Measurements from ENCODE around the gene IL1RN.

Gene IL1RN

GRCh38 chr2:113083296-113083695 lies 44.1 kb upstream of the IL1RN start:
- H3K4me3 ChIP-seq (ENCODE audit: control insufficient read depth, low read depth, low read length) = no peak overlapping the region
- DNase-seq (ENCODE audit: low read depth) = no peak
- TF ChIP-seq CTCF (conservative IDR thresholded peaks at IDR 0.05; ENCODE audit: control insufficient read depth, insufficient read depth, low read depth, low read length) = no peak

- peak; percentile 20 for DNase-seq (ENCODE audit: low read depth)
- TF ChIP-seq CTCF (conservative IDR thresholded peaks at IDR 0.05; ENCODE audit: control insufficient read depth, insufficient read depth, low read depth, low read length) = peak; percentile 47
- no peak overlapping the region for H3K4me3 ChIP-seq (ENCODE audit: control insufficient read depth, low read depth, low read length)
Observed at GRCh38 chr2:113084249-113085000, 43.0 kb upstream of the IL1RN start.

- DNase-seq (ENCODE audit: low read depth) = no peak
- H3K4me3 ChIP-seq (ENCODE audit: control insufficient read depth, low read depth, low read length) = no peak overlapping the region
- no peak for TF ChIP-seq CTCF (conservative IDR thresholded peaks at IDR 0.05; ENCODE audit: control insufficient read depth, insufficient read depth, low read depth, low read length)
Observed at GRCh38 chr2:113085542-113085941, 41.9 kb upstream of the IL1RN start.

GRCh38 chr2:113088213-113088992 lies 39.0 kb upstream of the IL1RN start:
- no peak for TF ChIP-seq CTCF (conservative IDR thresholded peaks at IDR 0.05; ENCODE audit: control insufficient read depth, insufficient read depth, low read depth, low read length)
- DNase-seq (ENCODE audit: low read depth) = no peak
- H3K4me3 ChIP-seq (ENCODE audit: control insufficient read depth, low read depth, low read length) = no peak overlapping the region

GRCh38 chr2:113089916-113090315 lies 37.5 kb upstream of the IL1RN start:
- TF ChIP-seq CTCF (conservative IDR thresholded peaks at IDR 0.05; ENCODE audit: control insufficient read depth, insufficient read depth, low read depth, low read length) = no peak
- H3K4me3 ChIP-seq (ENCODE audit: control insufficient read depth, low read depth, low read length) = no peak overlapping the region
- DNase-seq (ENCODE audit: low read depth) = no peak

GRCh38 chr2:113091231-113091896 lies 36.0 kb upstream of the IL1RN start:
- H3K4me3 ChIP-seq (ENCODE audit: control insufficient read depth, low read depth, low read length) = no peak overlapping the region
- DNase-seq (ENCODE audit: low read depth) = no peak
- TF ChIP-seq CTCF (conservative IDR thresholded peaks at IDR 0.05; ENCODE audit: control insufficient read depth, insufficient read depth, low read depth, low read length) = no peak
